Prostate gland (tissue), 2 donors: ENCODE measurements around the gene TBC1D2. TPM values are rescaled to one million over a fixed set of nuclear protein-coding genes. Genes with fewer than 3 reads are reported as not detected.

ENCODE experiments used
- DNase-seq: peaks from one replicate; pipeline ENCODE4 v3.0.0-alpha.2; 2019; ENCODE audit warnings: low spot score
- H3K27ac ChIP-seq, 2 donors: fragments of 200-600 bp; sonication (generic); 2 replicates each; pipeline ENCODE4 v1.5.1; 2017 to 2019
- H3K27me3 ChIP-seq: fragments of 200-600 bp; sonication (generic); replicated peaks from 2 replicates; pipeline ENCODE4 v1.5.1; 2019; ENCODE audit not compliant: insufficient read depth
- H3K36me3 ChIP-seq, 2 donors: fragments of 200-600 bp; sonication (generic); 1 replicate in 1 of 2; 2 replicates in 1 of 2; pipeline versions ENCODE4 v1.5.1 to v1.8.1; 2017 to 2019
- H3K4me1 ChIP-seq: fragments of 200-600 bp; sonication (generic); replicated peaks from 2 replicates; pipeline ENCODE4 v1.5.1; 2019
- H3K4me3 ChIP-seq, 2 donors: fragments of 200-600 bp; sonication (generic); 2 replicates each; pipeline ENCODE4 v1.5.1; 2017 to 2019
- H3K9me3 ChIP-seq: fragments of 200-600 bp; sonication (generic); 2 replicates; pipeline ENCODE4 v1.5.1; 2017
- POLR2A ChIP-seq: fragments of 450-650 bp; IDR thresholded peaks from one replicate; pipeline ENCODE4 v1.6.1; 2016; ENCODE audit warnings: antibody characterized with exemption, mild to moderate bottlenecking
- POLR2AphosphoS5 ChIP-seq: sonication (generic); formaldehyde crosslinking; IDR thresholded peaks from one replicate; pipeline ENCODE4 v1.6.1; 2017; ENCODE audit warnings: antibody characterized with exemption
- whole genome bisulfite sequencing: methylation state at CpG from one replicate; pipeline ENCODE4 v1.1.5; 2018; 5-methylcytosine and 5-hydroxymethylcytosine counted together
- intact Hi-C: fragments of 100-400 bp; cut with DNase I; formaldehyde crosslinking; loops from one replicate; pipeline ENCODE4 v1.14.2; 2022
- total RNA-seq, 2 donors: library from RNA; depleted of rRNA; stranded (reverse); fragments of >200 nt; gene quantifications; one replicate each; pipeline ENCODE4 v1.1.0, GENCODE V29; 2016
- TF ChIP-seq, protein P1 (sequence below), 4 experiments: fragments of 200-600 bp in 2 of 4; fragments of 450-650 bp in 2 of 4; sonication (generic) in 2 of 4; IDR thresholded peaks; 1 replicate in 3 of 4; 2 replicates in 1 of 4; pipeline ENCODE4 v1.5.1; 2016 to 2019; ENCODE audit warnings: antibody characterized with exemption in 4 of 4, mild to moderate bottlenecking in 2 of 4, moderate library complexity in 2 of 4

Gene TBC1D2
- total RNA-seq, 2 donors from 2014 or later = 18.4 to 18.8 TPM

GRCh38 chr9:98211260-98211659 is 44.2 kb downstream of the TBC1D2 start:
- TF ChIP-seq POLR2AphosphoS5 = peak; percentile 64
- TF ChIP-seq POLR2A = no peak
- intact Hi-C loops = no loop called here

DNA sequence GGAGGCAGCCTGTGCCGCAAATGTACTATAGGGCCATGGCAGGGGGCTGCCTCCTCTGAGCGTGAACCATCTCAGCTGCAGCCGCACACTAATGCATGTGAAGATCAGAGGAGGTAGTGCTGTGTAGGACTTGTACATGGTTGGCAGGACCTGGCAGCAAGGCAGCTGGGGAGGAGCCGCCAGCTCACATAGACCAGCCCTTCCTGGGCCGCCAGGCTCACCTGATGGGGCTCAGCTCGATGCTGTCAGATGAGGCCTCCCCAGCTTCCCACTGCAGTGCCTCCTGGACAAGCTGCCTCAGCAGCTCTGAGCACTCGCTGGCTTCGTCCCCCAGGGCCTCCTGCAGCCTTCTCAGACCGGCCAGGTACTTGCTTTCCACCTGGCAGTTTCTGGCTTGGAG is 45.0 kb downstream of the TBC1D2 start:
- intact Hi-C loops = no loop called here
- DNase-seq = no peak
- 85% methylated on average over 9 of the region's 9 CpGs for WGBS
- no peaks in the 10 kb centered on the region for H3K27me3 ChIP-seq
- H3K36me3 ChIP-seq = no peaks in the 10 kb centered on the region
- no peak overlapping the region for H3K4me3 ChIP-seq
- no peaks in the 10 kb centered on the region for H3K9me3 ChIP-seq
- H3K4me1 ChIP-seq = no peaks in the 10 kb centered on the region
- no peak for TF ChIP-seq POLR2A
- no peak for TF ChIP-seq POLR2AphosphoS5
- TF ChIP-seq, protein P1, sequence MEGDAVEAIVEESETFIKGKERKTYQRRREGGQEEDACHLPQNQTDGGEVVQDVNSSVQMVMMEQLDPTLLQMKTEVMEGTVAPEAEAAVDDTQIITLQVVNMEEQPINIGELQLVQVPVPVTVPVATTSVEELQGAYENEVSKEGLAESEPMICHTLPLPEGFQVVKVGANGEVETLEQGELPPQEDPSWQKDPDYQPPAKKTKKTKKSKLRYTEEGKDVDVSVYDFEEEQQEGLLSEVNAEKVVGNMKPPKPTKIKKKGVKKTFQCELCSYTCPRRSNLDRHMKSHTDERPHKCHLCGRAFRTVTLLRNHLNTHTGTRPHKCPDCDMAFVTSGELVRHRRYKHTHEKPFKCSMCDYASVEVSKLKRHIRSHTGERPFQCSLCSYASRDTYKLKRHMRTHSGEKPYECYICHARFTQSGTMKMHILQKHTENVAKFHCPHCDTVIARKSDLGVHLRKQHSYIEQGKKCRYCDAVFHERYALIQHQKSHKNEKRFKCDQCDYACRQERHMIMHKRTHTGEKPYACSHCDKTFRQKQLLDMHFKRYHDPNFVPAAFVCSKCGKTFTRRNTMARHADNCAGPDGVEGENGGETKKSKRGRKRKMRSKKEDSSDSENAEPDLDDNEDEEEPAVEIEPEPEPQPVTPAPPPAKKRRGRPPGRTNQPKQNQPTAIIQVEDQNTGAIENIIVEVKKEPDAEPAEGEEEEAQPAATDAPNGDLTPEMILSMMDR (IDR thresholded peaks at IDR 0.05) = no peak
- H3K27ac ChIP-seq = peak overlapping the region; percentile 29 to 52

More at GRCh38 chr9:98211260-98211659, 44.2 kb downstream of the TBC1D2 start:
- H3K9me3 ChIP-seq = no peaks in the 10 kb centered on the region
- peak overlapping the region; percentile 29 to 52 for H3K27ac ChIP-seq
- no peaks in the 10 kb centered on the region for H3K4me1 ChIP-seq
- no peaks in the 10 kb centered on the region for H3K36me3 ChIP-seq
- DNase-seq = peak; percentile 39
- no peak overlapping the region for H3K4me3 ChIP-seq
- no peaks in the 10 kb centered on the region for H3K27me3 ChIP-seq
- 81% methylated on average over 3 of the region's 3 CpGs for WGBS

DNA sequence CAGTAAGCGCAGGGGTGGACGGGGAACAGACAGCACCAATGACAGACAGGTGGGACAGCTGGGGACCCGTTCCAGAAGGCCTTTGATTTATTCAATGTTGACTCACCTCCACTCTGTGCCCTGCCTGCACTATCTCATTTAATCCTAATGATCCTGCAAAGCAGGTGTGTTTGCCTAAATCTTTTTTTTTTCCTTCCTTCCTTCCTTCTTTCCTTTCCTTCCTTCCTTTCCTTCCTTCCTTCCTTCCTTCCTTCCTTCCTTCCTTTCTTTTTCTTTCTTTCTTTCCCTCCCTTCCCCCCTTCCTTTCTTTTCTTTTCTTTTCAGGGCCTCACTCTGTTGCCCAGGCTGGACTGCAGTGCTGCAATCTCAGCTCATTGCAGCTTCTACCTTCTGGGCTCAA is 45.9 kb downstream of the TBC1D2 start:
- Histone ChIP-seq H3K9me3 (no peaks in the 10 kb centered on the region), H3K36me3 (no peaks in the 10 kb centered on the region), H3K27me3 (no peaks in the 10 kb centered on the region), H3K27ac (no peak overlapping the region), H3K4me1 (no peaks in the 10 kb centered on the region), H3K4me3 (no peak overlapping the region)
- TF ChIP-seq POLR2AphosphoS5 = no peak
- TF ChIP-seq, protein P1 (IDR thresholded peaks at IDR 0.05) = no peak
- TF ChIP-seq POLR2A = no peak
- 79% methylated on average over 3 of the region's 3 CpGs for WGBS
- intact Hi-C loops = no loop called here
- DNase-seq = no peak

GRCh38 chr9:98208635-98209034 is 46.8 kb downstream of the TBC1D2 start:
- no peaks in the 10 kb centered on the region for H3K27me3 ChIP-seq
- no peak overlapping the region for H3K4me3 ChIP-seq
- no peak for DNase-seq
- H3K36me3 ChIP-seq = no peaks in the 10 kb centered on the region
- intact Hi-C loops = no loop called here
- TF ChIP-seq POLR2A (no peak), POLR2AphosphoS5 (no peak)
- TF ChIP-seq, protein P1 (IDR thresholded peaks at IDR 0.05) = no peak
- no peaks in the 10 kb centered on the region for H3K4me1 ChIP-seq
- 94% methylated on average over 20 of the region's 20 CpGs for WGBS
- no peaks in the 10 kb centered on the region for H3K9me3 ChIP-seq
- H3K27ac ChIP-seq = no peak overlapping the region

- Histone ChIP-seq H3K27ac (no peak overlapping the region), H3K9me3 (no peaks in the 10 kb centered on the region), H3K4me3 (no peak overlapping the region), H3K36me3 (no peaks in the 10 kb centered on the region), H3K4me1 (no peaks in the 10 kb centered on the region), H3K27me3 (no peaks in the 10 kb centered on the region)
- 82% methylated on average over 4 of the region's 4 CpGs for WGBS
- intact Hi-C loops = no loop called here
- DNase-seq = no peak
- TF ChIP-seq POLR2AphosphoS5 = no peak
- no peak for TF ChIP-seq POLR2A
- TF ChIP-seq, protein P1 (IDR thresholded peaks at IDR 0.05) = no peak
Measured at GRCh38 chr9:98207606-98208005, 47.8 kb downstream of the TBC1D2 start.
